ENCODE results near the gene MYO9A.

MYO9A gene

DNA sequence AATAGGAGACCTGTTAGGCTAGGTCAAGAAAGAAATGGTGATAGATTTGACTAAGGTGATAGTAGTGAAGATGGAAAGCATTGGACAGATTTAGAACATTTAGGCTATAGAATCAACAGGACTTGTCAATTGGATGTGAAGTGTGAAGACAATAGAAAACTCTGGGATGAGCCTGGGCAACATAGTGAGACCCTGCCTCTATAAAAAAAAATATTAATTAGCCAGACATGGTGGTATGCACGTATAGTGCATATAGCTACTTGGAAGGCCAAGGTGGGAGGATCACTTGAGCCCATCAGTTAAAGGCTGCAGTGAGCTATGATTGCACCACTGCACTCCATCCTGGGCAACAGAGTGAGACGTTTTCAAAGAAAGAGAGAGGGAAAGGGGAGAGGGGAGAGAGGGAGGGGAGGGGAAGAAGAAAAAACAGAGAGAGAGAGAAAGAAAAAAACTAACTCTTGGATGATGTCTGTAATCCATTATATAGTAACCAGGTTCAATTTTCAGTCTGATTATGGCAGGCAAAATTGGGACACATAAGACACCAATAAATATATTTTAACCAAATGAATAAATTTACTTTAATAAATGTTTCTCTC is 9.9 kb upstream of the MYO9A start:
- no peak for DNase-seq (ENCODE audit: low read depth)
- H3K4me3 ChIP-seq (replicated peaks; ENCODE audit: low read depth, low read length), result no peak overlapping the region
- TF ChIP-seq, protein P1, sequence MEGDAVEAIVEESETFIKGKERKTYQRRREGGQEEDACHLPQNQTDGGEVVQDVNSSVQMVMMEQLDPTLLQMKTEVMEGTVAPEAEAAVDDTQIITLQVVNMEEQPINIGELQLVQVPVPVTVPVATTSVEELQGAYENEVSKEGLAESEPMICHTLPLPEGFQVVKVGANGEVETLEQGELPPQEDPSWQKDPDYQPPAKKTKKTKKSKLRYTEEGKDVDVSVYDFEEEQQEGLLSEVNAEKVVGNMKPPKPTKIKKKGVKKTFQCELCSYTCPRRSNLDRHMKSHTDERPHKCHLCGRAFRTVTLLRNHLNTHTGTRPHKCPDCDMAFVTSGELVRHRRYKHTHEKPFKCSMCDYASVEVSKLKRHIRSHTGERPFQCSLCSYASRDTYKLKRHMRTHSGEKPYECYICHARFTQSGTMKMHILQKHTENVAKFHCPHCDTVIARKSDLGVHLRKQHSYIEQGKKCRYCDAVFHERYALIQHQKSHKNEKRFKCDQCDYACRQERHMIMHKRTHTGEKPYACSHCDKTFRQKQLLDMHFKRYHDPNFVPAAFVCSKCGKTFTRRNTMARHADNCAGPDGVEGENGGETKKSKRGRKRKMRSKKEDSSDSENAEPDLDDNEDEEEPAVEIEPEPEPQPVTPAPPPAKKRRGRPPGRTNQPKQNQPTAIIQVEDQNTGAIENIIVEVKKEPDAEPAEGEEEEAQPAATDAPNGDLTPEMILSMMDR (IDR thresholded peaks at IDR 0.05; ENCODE audit: low read length, missing control alignments), result no peak

GRCh38 chr15:72124218-72124617 is 6.3 kb upstream of the MYO9A start:
- H3K4me3 ChIP-seq (replicated peaks; ENCODE audit: low read depth, low read length), result no peak overlapping the region
- TF ChIP-seq, protein P1 (IDR thresholded peaks at IDR 0.05; ENCODE audit: low read length, missing control alignments), result no peak
- DNase-seq (ENCODE audit: low read depth), result no peak

- peak; percentile 82 for DNase-seq (ENCODE audit: low read depth)
- TF ChIP-seq, protein P1 (IDR thresholded peaks at IDR 0.05; ENCODE audit: low read length, missing control alignments), result no peak
- H3K4me3 ChIP-seq (replicated peaks; ENCODE audit: low read depth, low read length), result peak overlapping the region; percentile 80
These were observed 399 bp downstream of the MYO9A start for GRCh38 chr15:72117486-72118016.

GRCh38 chr15:72116731-72117485 is 1.0 kb downstream of the MYO9A start:
- TF ChIP-seq, protein P1 (IDR thresholded peaks at IDR 0.05; ENCODE audit: low read length, missing control alignments), result no peak
- DNase-seq (ENCODE audit: low read depth), result peak; percentile 27
- peak overlapping the region; percentile 80 for H3K4me3 ChIP-seq (replicated peaks; ENCODE audit: low read depth, low read length)

GRCh38 chr15:72113347-72114031 is 4.5 kb downstream of the MYO9A start:
- no peak overlapping the region for H3K4me3 ChIP-seq (replicated peaks; ENCODE audit: low read depth, low read length)
- TF ChIP-seq, protein P1 (IDR thresholded peaks at IDR 0.05; ENCODE audit: low read length, missing control alignments), result no peak
- DNase-seq (ENCODE audit: low read depth), result no peak

- TF ChIP-seq, protein P1 (IDR thresholded peaks at IDR 0.05; ENCODE audit: low read length, missing control alignments), result no peak
- H3K4me3 ChIP-seq (replicated peaks; ENCODE audit: low read depth, low read length), result no peak overlapping the region
- DNase-seq (ENCODE audit: low read depth), result no peak
These were observed 5.1 kb downstream of the MYO9A start for GRCh38 chr15:72112805-72113204.

Data from fibroblast of pulmonary artery (primary cell).